ENCODE results near the gene LHFPL2.

- TF ChIP-seq, protein P1, sequence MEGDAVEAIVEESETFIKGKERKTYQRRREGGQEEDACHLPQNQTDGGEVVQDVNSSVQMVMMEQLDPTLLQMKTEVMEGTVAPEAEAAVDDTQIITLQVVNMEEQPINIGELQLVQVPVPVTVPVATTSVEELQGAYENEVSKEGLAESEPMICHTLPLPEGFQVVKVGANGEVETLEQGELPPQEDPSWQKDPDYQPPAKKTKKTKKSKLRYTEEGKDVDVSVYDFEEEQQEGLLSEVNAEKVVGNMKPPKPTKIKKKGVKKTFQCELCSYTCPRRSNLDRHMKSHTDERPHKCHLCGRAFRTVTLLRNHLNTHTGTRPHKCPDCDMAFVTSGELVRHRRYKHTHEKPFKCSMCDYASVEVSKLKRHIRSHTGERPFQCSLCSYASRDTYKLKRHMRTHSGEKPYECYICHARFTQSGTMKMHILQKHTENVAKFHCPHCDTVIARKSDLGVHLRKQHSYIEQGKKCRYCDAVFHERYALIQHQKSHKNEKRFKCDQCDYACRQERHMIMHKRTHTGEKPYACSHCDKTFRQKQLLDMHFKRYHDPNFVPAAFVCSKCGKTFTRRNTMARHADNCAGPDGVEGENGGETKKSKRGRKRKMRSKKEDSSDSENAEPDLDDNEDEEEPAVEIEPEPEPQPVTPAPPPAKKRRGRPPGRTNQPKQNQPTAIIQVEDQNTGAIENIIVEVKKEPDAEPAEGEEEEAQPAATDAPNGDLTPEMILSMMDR (IDR thresholded peaks at IDR 0.05 in 8 of 11, conservative IDR thresholded peaks at IDR 0.05 in 3 of 11) = no peak
- TF ChIP-seq POLR2A (IDR thresholded peaks at IDR 0.05) = no peak
Measured at GRCh38 chr5:78655746-78656290, 7.2 kb upstream of the LHFPL2 start.

Measured in spleen (tissue), 7 donors.